Dendritic cell treated with granulocyte-macrophage colony-stimulating factor and Interleukin-4, amounts not matched to agents 40 ng/mL and 50 ng/mL, for 4 days (primary cell): ENCODE data around the gene MGLL.
"Not testable (repeated sequence)": the region's sequence is repeated elsewhere in the genome, so short reads cannot be mapped to it uniquely, and the experiment has no call there.

Experiments
- H3K27ac Mint-ChIP-seq: one replicate; pipeline ENCODE4 v1.8.0; 2022; ENCODE audit warnings: mild to moderate bottlenecking, mixed read lengths
- H3K27me3 Mint-ChIP-seq: one replicate; pipeline ENCODE4 v1.8.0; 2022; ENCODE audit warnings: mild to moderate bottlenecking, mixed read lengths
- H3K36me3 Mint-ChIP-seq: one replicate; pipeline ENCODE4 v1.8.0; 2022; ENCODE audit warnings: low read depth, mixed read lengths
- H3K4me1 Mint-ChIP-seq: one replicate; pipeline ENCODE4 v1.8.0; 2022; ENCODE audit warnings: low read depth, mixed read lengths
- H3K4me3 Mint-ChIP-seq: one replicate; pipeline ENCODE4 v1.8.0; 2022; ENCODE audit warnings: mild to moderate bottlenecking, moderate library complexity, mixed read lengths
- H3K9me3 Mint-ChIP-seq: one replicate; pipeline ENCODE4 v1.8.0; 2022; ENCODE audit warnings: mixed read lengths
- intact Hi-C: fragments of 100-400 bp; cut with micrococcal nuclease; formaldehyde crosslinking; loops from one replicate; pipeline ENCODE4 v1.15.0; 2022

Gene MGLL

DNA sequence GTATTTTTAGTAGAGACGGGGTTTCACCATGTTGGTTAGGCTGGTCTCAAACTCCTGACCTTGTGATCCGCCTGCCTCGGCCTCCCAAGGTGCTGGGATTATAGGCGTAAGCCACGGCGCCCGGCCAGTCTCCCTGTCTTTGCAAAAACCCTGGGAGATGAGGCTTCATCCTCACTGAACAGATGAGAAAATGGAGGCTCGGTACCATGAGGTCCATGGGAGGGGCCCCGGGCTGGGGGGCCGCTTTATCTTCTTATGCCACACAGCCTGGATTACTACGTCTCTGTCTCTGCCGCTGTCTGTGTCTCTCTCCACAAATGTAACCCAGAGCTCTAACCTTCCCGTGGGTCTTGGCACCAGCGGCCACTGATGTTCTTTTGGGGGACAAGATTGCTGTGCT, 110.4 kb downstream of the MGLL start:
- Mint-ChIP-seq H3K27ac (no peak overlapping the region), H3K36me3 (peaks cover 40% of the 10 kb centered on the region), H3K27me3 (no peaks in the 10 kb centered on the region), H3K9me3 (no peaks in the 10 kb centered on the region), H3K4me1 (peaks cover 27% of the 10 kb centered on the region), H3K4me3 (no peak overlapping the region)
- intact Hi-C loops: no loop called here

GRCh38 chr3:127711021-127711695, 111.2 kb downstream of the MGLL start:
- intact Hi-C loops: no loop called here
- Mint-ChIP-seq H3K4me3 (no peak overlapping the region), H3K9me3 (no peaks in the 10 kb centered on the region), H3K27me3 (no peaks in the 10 kb centered on the region), H3K36me3 (peaks cover 40% of the 10 kb centered on the region), H3K27ac (no peak overlapping the region), H3K4me1 (peaks cover 25% of the 10 kb centered on the region)

- Mint-ChIP-seq H3K27ac (no peak overlapping the region), H3K4me1 (peaks cover 17% of the 10 kb centered on the region), H3K4me3 (no peak overlapping the region), H3K27me3 (no peaks in the 10 kb centered on the region), H3K36me3 (peaks cover 40% of the 10 kb centered on the region), H3K9me3 (no peaks in the 10 kb centered on the region)
- intact Hi-C loops: no loop called here
Measured at GRCh38 chr3:127710155-127710941, 112.0 kb downstream of the MGLL start.

DNA sequence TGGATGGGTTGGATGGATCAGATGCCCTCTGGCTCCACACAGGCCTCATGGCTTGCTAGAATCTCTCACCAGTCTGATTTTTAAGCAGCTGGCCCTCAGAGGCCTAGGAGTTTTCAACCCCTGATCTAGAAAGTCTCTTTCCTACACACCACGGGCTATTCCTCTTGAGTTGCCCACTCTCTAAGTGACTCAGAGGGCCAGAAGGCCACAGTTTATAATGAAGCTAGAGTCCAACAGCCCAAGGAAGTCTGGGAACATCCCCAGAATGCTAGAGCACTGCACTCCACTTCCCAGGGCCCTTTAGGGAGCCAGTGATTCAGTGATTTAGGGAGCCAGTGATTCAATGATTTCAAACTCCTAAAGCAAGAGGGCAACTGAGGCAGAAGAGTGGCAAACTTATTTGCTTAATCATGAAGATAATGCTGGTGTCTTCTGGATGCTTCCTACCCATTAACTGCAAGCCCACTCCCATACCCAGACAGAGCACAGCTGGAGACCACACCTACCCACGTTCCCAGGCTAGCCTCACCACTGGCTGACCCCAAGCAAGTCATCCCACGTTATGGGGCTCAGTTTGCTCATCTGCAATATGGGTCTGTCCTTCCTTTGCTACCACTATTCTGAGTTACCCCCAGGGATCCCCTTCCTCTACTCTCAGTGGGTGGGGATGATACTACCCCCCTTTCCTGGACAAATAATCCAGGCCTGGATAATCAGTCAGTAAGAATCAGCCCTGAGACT, 112.8 kb downstream of the MGLL start:
- Mint-ChIP-seq H3K9me3 (no peaks in the 10 kb centered on the region), H3K36me3 (peaks cover 38% of the 10 kb centered on the region), H3K4me1 (peaks cover 10% of the 10 kb centered on the region), H3K27me3 (no peaks in the 10 kb centered on the region), H3K27ac (no peak overlapping the region), H3K4me3 (no peak overlapping the region)
- intact Hi-C loops: no loop called here

DNA sequence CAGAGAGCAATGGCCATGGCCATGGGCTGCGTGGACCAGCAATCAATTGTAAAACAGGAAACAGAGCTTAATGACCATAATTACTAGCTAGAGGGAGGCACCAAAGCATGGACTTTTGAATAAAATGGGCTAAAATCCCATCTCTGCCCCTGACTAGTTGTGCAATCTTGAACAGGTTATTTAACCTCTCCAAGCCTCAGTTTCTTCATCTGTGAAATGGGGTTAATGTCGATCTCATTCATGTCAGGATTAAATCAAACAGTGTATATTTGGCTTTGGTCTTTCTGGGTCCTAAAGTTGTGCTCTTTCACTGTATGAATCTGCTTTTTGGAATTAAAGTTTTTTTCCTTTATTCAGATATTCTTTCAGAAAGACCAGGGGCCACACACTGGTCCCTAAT, 113.5 kb downstream of the MGLL start:
- H3K4me3 Mint-ChIP-seq: no peak overlapping the region
- H3K4me1 Mint-ChIP-seq: peaks cover 4% of the 10 kb centered on the region
- no peak overlapping the region for H3K27ac Mint-ChIP-seq
- no peaks in the 10 kb centered on the region for H3K9me3 Mint-ChIP-seq
- intact Hi-C loops: no loop called here
- H3K27me3 Mint-ChIP-seq: no peaks in the 10 kb centered on the region
- peaks cover 34% of the 10 kb centered on the region for H3K36me3 Mint-ChIP-seq

DNA sequence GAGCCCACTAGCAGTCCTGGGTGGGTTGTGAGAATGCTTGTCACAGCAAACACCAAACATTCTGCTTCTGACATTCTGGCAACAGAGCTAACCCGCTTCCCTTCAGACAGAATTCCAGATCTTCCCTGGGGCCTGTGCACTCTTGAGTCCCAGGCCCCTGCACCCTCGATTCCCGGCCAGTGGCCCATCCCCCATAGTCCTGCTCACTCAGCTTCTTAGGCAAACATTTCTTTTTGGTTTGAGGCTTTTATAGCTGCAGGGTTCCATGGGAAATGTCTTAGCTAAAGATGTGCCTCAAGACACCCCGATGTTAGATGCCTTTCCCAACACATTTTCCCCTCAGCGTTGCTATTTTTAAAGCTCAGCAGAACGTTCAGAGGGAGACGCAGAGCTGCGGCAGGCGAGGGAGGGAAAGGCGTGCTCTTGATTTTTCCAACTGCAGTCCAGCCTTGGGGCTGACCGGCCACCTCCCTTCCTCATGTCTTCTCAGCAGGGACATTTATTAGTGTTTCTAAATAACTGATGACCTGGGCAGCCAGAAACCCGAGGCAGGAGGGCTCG, 114.4 kb downstream of the MGLL start:
- Mint-ChIP-seq H3K27me3 (no peaks in the 10 kb centered on the region), H3K4me1 (peaks cover 10% of the 10 kb centered on the region), H3K4me3 (no peak overlapping the region), H3K27ac (no peak overlapping the region), H3K36me3 (peaks cover 36% of the 10 kb centered on the region), H3K9me3 (no peaks in the 10 kb centered on the region)
- intact Hi-C loops: no loop called here

- H3K9me3 Mint-ChIP-seq: no peaks in the 10 kb centered on the region
- no peak overlapping the region for H3K27ac Mint-ChIP-seq
- no peaks in the 10 kb centered on the region for H3K27me3 Mint-ChIP-seq
- H3K4me1 Mint-ChIP-seq: peaks cover 11% of the 10 kb centered on the region
- H3K4me3 Mint-ChIP-seq: no peak overlapping the region
- intact Hi-C loops: no loop called here
- H3K36me3 Mint-ChIP-seq: peaks cover 32% of the 10 kb centered on the region
Measured at GRCh38 chr3:127706785-127707351, 115.4 kb downstream of the MGLL start.

DNA sequence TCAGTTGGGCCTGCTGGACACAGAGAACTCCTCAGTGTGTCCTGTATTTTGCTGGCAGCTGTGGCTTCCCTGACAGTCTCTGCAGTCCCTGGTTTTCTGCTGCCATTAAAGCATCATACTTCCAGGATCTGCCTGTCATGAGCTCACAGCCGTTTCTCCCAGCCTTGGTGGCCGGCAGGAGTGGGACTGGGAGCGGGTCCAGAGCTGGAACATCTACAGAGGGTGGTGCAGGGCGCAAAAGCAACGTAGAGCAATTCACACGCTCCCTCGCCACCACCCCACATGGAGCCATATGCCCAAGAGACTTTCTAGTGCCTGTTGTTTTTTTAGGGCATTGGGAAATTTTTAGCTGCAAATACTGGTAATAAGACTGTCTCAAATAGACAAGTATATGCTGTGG, 116.0 kb downstream of the MGLL start:
- Mint-ChIP-seq H3K4me3 (no peak overlapping the region), H3K36me3 (peaks cover 31% of the 10 kb centered on the region), H3K9me3 (no peaks in the 10 kb centered on the region), H3K4me1 (peaks cover 11% of the 10 kb centered on the region), H3K27ac (no peak overlapping the region), H3K27me3 (peaks cover 3% of the 10 kb centered on the region)
- intact Hi-C loops: no loop called here

DNA sequence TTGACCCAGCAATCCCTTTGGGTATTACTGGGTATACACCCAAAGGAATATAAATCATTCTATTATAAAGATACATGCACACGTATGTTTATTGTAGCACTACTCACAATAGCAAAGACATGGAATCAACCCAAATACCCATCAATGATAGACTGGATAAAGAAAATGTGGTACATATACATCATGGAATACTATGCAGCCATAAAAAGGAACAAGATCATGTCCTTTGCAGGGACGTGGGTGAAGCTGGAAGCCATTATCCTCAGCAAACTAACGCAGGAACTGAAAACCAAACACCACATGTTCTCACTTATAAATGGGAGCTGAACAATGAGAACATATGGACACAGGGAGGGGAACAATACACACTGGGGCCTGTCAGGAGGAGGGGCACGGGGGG, 117.5 kb downstream of the MGLL start:
- intact Hi-C loops, H3K9me3 Mint-ChIP-seq, H3K27me3 Mint-ChIP-seq, H3K27ac Mint-ChIP-seq, H3K4me3 Mint-ChIP-seq: not testable (repeated sequence)
- Mint-ChIP-seq H3K4me1 (peaks cover 11% of the 10 kb centered on the region), H3K36me3 (peaks cover 22% of the 10 kb centered on the region)

DNA sequence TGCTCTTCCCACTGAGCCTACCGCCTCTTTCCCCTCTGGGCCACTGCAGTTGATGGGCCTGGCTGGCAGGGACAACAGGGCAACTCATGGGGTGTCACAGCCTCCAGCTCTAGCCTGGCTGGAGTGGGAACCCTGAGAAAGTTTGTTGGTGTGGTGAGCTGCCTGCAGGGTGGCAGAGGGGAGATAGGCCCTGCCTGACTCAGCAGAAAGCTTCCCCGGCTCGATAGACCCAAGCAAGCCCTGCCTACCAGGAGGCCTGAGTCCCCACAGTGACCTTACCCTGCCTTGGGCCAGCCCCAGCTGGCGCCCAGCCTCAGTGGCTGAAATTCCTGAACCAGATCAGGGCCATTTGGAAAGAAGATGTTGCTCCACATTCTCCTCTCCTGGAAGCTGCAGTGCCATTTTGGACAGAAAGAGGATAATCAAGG, 120.2 kb downstream of the MGLL start:
- no peak overlapping the region for H3K4me3 Mint-ChIP-seq
- H3K27me3 Mint-ChIP-seq: peaks cover 3% of the 10 kb centered on the region
- peaks cover 23% of the 10 kb centered on the region for H3K4me1 Mint-ChIP-seq

DNA sequence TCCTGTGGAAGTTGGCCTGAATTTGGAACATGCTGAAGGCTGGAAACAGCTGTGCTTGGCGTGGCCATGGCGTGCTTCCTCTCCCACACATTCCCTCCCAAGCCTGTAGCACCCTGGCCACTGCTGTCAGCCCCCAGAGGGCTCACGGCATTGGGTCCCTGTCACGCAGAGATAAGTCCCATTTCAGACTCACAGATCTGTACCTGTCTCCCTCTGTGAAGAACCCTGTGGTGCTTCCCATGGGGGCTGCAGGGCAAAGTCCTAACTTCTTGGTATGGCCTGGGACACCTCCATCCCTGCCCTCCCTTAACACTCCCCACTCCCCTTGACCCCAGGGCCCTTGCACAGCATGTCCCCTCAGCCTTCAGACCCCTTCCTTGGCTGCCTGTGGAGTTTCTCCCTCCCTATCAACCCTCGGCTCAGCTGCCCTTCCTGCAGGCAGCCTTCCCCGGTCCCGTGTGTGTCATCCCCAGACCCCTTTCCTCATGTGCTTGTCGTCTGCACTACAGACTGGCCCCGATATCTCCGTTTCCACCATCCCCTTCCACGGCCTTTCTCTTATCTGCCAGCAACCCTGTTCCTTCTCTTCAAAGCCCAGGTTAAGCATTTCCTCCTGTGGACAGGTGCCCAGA, 120.9 kb downstream of the MGLL start:
- H3K9me3 Mint-ChIP-seq: no peaks in the 10 kb centered on the region
- no peak overlapping the region for H3K4me3 Mint-ChIP-seq
- peak overlapping the region; percentile 3 for H3K27ac Mint-ChIP-seq
- peaks cover 31% of the 10 kb centered on the region for H3K4me1 Mint-ChIP-seq
- intact Hi-C loops: no loop called here
- peaks cover 10% of the 10 kb centered on the region for H3K36me3 Mint-ChIP-seq
- peaks cover 3% of the 10 kb centered on the region for H3K27me3 Mint-ChIP-seq

More for the DNA sequence above, 120.2 kb downstream of the MGLL start:
- intact Hi-C loops: no loop called here
- Mint-ChIP-seq H3K27ac (peak overlapping the region; percentile 3), H3K9me3 (no peaks in the 10 kb centered on the region), H3K36me3 (peaks cover 10% of the 10 kb centered on the region)

DNA sequence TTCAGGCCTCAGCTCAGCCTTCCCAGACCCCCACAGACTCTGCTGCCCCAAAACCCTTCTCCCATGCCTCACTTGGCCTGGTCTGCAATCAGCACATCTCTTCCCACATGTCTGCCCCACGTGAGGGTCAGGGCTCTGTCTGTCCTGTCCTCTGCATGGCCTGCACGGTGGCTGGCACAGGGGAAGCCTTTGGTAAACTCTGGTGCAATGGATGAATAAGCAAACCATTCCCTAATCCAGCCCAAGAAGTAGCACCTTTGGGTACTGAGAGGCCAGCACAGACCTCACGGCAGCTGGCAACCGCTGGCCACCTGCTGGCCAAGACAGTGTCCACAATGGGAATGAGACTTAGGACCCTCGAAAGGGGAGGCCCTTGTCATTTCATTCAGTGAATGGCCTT, 121.9 kb downstream of the MGLL start:
- Mint-ChIP-seq H3K27ac (no peak overlapping the region), H3K27me3 (peaks cover 3% of the 10 kb centered on the region), H3K4me3 (no peak overlapping the region), H3K36me3 (peaks cover 10% of the 10 kb centered on the region), H3K4me1 (peaks cover 37% of the 10 kb centered on the region), H3K9me3 (no peaks in the 10 kb centered on the region)
- intact Hi-C loops: no loop called here
